ENCODE measurements around the gene COL16A1.

COL16A1 gene

DNA sequence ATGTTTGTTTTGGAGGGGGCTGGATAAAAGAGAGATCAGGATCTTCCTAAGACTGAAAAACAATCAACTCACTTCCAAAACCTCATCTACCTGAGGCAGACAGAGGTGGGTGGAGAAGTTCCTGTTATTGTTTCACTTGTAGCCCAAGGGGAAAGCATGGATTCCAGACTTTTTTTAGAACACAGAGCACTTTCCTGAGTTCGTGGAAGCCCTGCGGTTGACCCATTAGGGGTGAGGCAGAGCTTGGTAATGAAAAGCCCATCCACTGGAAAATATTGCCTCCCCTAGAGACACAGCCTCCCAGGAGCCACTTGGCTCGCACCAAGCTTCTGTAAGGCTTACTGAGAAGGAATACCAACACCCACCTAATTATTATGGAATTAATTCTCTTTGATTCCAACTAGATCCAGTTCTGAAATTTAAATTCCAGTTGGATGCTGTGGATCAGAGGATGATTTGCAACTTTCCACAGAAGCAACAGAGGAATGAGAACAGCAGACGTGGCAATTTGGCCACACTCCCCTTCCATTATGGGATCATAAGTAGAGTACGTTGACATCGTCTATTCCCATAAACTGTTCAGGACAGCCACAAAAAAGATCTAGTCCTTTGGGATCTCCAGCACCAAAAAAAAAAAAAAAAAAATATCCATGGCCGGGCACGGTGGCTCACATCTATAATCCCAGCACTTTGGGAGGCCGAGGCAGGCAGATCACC lies 55.0 kb downstream of the COL16A1 start:
- Histone ChIP-seq H3K9me3 (ENCODE audit: control insufficient read depth, low read depth, low read length) (no peaks in the 10 kb centered on the region), H3K36me3 (ENCODE audit: control insufficient read depth, low read depth, low read length) (no peaks in the 10 kb centered on the region), H3K9ac (ENCODE audit: low read length) (no peak overlapping the region), H3K4me3 (ENCODE audit: low read length) (no peak overlapping the region), H3K27ac (ENCODE audit: low read length) (no peak overlapping the region), H3K4me1 (ENCODE audit: control insufficient read depth, low read depth, low read length) (peaks cover 2% of the 10 kb centered on the region), H3K27me3 (ENCODE audit: control insufficient read depth, insufficient read depth, low read length) (no peaks in the 10 kb centered on the region)

DNA sequence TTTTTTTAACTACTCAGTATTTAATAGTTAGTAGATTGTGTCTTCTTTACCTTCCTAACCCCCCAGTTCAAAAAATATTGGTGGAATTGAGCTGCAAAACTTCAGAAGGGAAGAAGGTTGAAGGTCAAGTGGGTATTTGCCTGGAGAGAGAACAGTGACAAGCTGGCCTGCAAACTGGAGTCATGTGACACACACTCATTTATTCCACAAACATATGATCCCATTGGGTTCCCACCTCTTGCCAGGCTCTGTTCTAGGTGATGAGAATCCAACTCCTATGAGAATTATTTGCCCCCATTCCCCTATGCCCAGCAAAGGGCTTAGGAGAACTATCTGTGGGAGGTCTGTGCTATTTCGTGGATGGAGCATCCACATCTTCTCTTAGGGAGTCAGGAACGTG lies 55.6 kb downstream of the COL16A1 start:
- Histone ChIP-seq H3K9me3 (ENCODE audit: control insufficient read depth, low read depth, low read length) (no peaks in the 10 kb centered on the region), H3K4me1 (ENCODE audit: control insufficient read depth, low read depth, low read length) (peaks cover 6% of the 10 kb centered on the region), H3K36me3 (ENCODE audit: control insufficient read depth, low read depth, low read length) (no peaks in the 10 kb centered on the region), H3K9ac (ENCODE audit: low read length) (no peak overlapping the region), H3K27me3 (ENCODE audit: control insufficient read depth, insufficient read depth, low read length) (no peaks in the 10 kb centered on the region), H3K4me3 (ENCODE audit: low read length) (no peak overlapping the region), H3K27ac (ENCODE audit: low read length) (no peak overlapping the region)

DNA sequence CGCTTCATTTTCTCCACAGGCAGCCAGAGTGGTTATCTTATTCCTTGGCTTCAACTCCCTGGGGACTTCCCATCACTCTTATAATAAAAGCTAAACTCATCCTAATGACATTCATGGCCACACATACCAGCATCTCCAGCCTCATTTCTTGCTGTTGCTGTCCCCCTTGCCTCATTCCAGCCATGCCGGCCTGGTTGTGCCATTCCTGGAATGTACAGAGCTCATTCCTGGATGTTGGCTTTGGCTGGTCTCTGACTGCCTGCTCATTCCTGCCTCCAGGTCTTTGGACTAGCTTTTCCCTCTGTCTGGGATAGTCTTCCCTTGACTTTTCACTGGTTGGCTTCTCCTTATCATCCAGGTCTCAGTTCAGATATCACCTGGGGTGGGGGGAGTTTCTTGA lies 56.7 kb downstream of the COL16A1 start:
- H3K4me1 ChIP-seq (ENCODE audit: control insufficient read depth, low read depth, low read length) = peaks cover 6% of the 10 kb centered on the region
- no peaks in the 10 kb centered on the region for H3K27me3 ChIP-seq (ENCODE audit: control insufficient read depth, insufficient read depth, low read length)
- no peak overlapping the region for H3K4me3 ChIP-seq (ENCODE audit: low read length)
- H3K9ac ChIP-seq (ENCODE audit: low read length) = no peak overlapping the region
- H3K9me3 ChIP-seq (ENCODE audit: control insufficient read depth, low read depth, low read length) = no peaks in the 10 kb centered on the region
- no peak overlapping the region for H3K27ac ChIP-seq (ENCODE audit: low read length)
- H3K36me3 ChIP-seq (ENCODE audit: control insufficient read depth, low read depth, low read length) = no peaks in the 10 kb centered on the region

DNA sequence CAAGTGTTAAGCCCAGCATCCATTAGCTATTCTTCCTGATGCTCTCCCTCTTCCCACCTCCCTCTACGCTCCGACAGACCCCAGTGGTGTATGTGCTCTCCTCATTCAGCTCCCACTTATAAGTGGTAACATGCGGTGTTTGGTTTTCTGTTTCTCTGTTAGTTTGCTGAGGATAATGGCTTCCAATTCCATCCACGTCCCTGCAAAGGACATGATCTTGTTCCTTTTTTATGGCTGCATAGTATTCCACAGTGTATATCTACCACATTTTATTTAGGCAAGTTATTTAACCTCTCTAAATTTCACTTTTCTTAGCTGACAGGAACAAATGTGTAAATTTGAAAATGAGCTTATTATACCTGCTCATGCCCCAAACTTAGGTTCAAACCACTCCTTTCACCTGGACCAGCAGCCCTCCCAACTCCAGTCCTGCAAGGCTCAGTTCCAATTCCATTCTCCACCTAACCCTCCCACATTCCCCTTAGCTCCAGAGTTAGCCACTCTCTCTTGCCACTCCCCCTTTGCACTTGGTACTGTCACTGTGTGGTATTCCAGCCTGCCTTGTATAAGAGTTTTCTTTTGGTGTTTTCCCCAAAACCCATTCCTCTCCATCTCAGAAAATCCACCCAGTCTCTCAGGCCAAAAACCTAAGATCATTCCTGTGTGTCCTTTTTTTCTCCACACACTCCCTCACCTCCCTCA lies 57.4 kb downstream of the COL16A1 start:
- no peaks in the 10 kb centered on the region for H3K36me3 ChIP-seq (ENCODE audit: control insufficient read depth, low read depth, low read length)
- no peak overlapping the region for H3K4me3 ChIP-seq (ENCODE audit: low read length)
- no peaks in the 10 kb centered on the region for H3K27me3 ChIP-seq (ENCODE audit: control insufficient read depth, insufficient read depth, low read length)
- no peak overlapping the region for H3K9ac ChIP-seq (ENCODE audit: low read length)
- no peaks in the 10 kb centered on the region for H3K9me3 ChIP-seq (ENCODE audit: control insufficient read depth, low read depth, low read length)
- H3K4me1 ChIP-seq (ENCODE audit: control insufficient read depth, low read depth, low read length) = peaks cover 6% of the 10 kb centered on the region
- H3K27ac ChIP-seq (ENCODE audit: low read length) = no peak overlapping the region

DNA sequence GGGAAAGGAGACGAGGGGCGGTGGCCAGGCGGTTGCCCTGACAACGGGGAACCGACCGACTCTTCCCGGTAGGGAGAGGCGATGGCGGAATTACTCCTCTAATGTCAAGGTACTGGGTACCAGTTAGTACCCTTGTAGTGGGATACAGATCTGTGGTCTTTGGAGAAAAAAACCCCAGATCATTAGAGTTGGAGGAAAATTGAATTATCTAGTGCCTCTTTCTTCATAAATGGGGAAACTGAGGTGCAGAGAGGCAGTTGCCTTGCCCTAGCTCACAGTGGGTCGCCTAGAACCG lies 58.6 kb downstream of the COL16A1 start:
- no peaks in the 10 kb centered on the region for H3K36me3 ChIP-seq (ENCODE audit: control insufficient read depth, low read depth, low read length)
- no peaks in the 10 kb centered on the region for H3K27me3 ChIP-seq (ENCODE audit: control insufficient read depth, insufficient read depth, low read length)
- no peaks in the 10 kb centered on the region for H3K9me3 ChIP-seq (ENCODE audit: control insufficient read depth, low read depth, low read length)
- H3K27ac ChIP-seq (ENCODE audit: low read length) = peak overlapping the region; percentile 98
- peak overlapping the region; percentile 97 for H3K9ac ChIP-seq (ENCODE audit: low read length)
- H3K4me1 ChIP-seq (ENCODE audit: control insufficient read depth, low read depth, low read length) = peaks cover 6% of the 10 kb centered on the region
- H3K4me3 ChIP-seq (ENCODE audit: low read length) = peak overlapping the region; percentile 98

DNA sequence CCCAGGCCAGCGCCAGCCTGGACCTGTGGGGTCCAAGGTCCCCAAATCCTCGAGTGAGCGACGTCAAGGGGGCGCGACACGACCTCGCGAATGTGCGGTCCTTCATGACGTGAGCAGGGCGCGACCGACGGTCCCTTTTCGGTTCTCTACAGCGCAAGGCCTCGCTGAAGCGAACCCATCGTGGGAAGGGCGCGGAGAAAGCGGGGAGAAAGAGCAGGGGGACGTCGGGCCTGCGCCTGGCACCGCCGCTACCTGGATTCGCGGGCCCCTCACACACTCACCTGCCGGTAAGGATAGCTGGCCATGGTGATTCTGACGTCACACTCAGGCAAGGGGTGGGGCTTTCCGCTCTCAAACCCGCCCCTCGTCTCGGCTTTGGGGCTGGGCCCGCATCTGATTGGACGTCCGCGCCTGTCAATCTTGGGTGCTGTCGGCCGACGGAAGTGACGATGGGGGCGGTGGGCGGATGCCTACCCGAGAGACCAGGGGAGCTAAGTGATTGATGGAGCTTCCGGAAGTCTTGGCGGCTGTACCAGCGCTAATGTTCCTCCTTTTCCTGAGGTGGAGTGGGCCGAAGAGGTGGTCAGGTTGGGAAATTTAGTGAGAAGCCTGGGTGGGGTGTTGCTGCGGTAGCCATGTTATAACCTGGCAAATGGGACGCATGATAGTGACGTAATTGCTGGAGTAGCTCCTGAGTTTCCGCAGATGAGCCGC lies 59.1 kb downstream of the COL16A1 start, which contains the start of gene PEF1:
TSS of gene PEF1 (minus strand) at position 317 of the 714 bp plus-strand sequence. CDS start at position 305, 12 bp downstream.
- peak within 1 kb of the TSS; percentile 98 for H3K27ac ChIP-seq (ENCODE audit: low read length)
- H3K4me1 ChIP-seq (ENCODE audit: control insufficient read depth, low read depth, low read length) = peaks cover 6% of the 10 kb centered on the region
- H3K9ac ChIP-seq (ENCODE audit: low read length) = peak within 1 kb of the TSS; percentile 97
- H3K4me3 ChIP-seq (ENCODE audit: low read length) = peak within 1 kb of the TSS; percentile 98
- no peaks in the 10 kb centered on the region for H3K27me3 ChIP-seq (ENCODE audit: control insufficient read depth, insufficient read depth, low read length)
- no peaks in the 10 kb centered on the region for H3K9me3 ChIP-seq (ENCODE audit: control insufficient read depth, low read depth, low read length)
- no peaks in the 10 kb centered on the region for H3K36me3 ChIP-seq (ENCODE audit: control insufficient read depth, low read depth, low read length)

DNA sequence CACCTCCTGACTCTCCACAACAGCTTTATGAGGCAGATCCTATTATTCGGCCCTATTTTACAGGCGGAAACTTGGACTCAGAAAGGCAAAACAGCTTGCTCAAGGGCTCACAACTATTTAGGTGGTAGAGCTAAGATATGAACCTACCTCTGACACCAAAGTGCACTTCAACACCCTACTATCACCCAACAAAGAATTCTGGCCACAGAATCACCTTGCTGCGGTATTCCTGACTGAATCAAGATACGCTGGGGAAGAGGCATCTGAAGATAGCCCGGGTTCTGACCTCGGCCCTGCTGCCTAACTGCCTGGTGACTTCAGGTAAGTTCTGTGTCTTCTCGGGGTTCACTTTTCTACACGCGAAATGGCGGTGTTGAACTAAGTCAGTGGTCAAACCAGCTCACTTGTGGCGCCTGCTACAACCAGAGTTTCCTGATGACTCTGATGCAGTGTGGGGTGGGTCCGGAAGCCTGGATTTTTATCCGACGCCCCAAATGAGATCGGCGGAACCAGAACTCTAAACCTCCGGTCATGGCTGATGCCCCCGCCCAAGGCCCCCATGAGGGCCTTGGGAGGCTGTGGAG lies 59.7 kb downstream of the COL16A1 start:
- H3K36me3 ChIP-seq (ENCODE audit: control insufficient read depth, low read depth, low read length) = no peaks in the 10 kb centered on the region
- H3K27ac ChIP-seq (ENCODE audit: low read length) = peak overlapping the region; percentile 98
- peak overlapping the region; percentile 98 for H3K4me3 ChIP-seq (ENCODE audit: low read length)
- H3K9ac ChIP-seq (ENCODE audit: low read length) = peak overlapping the region; percentile 97
- H3K4me1 ChIP-seq (ENCODE audit: control insufficient read depth, low read depth, low read length) = peaks cover 6% of the 10 kb centered on the region
- H3K27me3 ChIP-seq (ENCODE audit: control insufficient read depth, insufficient read depth, low read length) = no peaks in the 10 kb centered on the region
- no peaks in the 10 kb centered on the region for H3K9me3 ChIP-seq (ENCODE audit: control insufficient read depth, low read depth, low read length)

DNA sequence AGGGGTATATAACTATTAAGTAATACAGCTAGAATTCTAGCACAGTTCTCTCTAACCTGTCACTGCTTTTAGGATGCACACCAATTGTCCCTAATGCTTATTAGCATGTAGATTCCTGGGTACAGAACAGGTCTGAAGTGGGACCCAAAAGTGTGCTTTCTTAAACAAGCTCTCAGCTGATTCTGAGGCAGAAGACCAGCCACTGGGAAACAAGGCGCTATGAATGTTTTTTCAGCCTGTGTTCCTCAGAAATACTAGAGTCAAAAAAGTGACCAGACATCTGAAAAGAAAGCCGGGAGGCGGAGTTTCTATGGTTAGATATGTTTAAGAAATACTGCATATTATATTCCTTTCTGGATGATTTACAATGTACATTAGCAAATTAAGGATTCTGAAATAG lies 60.9 kb downstream of the COL16A1 start:
- no peak overlapping the region for H3K27ac ChIP-seq (ENCODE audit: low read length)
- no peak overlapping the region for H3K4me3 ChIP-seq (ENCODE audit: low read length)
- H3K4me1 ChIP-seq (ENCODE audit: control insufficient read depth, low read depth, low read length) = peaks cover 6% of the 10 kb centered on the region
- H3K36me3 ChIP-seq (ENCODE audit: control insufficient read depth, low read depth, low read length) = no peaks in the 10 kb centered on the region
- H3K27me3 ChIP-seq (ENCODE audit: control insufficient read depth, insufficient read depth, low read length) = no peaks in the 10 kb centered on the region
- H3K9ac ChIP-seq (ENCODE audit: low read length) = no peak overlapping the region
- H3K9me3 ChIP-seq (ENCODE audit: control insufficient read depth, low read depth, low read length) = no peaks in the 10 kb centered on the region

DNA sequence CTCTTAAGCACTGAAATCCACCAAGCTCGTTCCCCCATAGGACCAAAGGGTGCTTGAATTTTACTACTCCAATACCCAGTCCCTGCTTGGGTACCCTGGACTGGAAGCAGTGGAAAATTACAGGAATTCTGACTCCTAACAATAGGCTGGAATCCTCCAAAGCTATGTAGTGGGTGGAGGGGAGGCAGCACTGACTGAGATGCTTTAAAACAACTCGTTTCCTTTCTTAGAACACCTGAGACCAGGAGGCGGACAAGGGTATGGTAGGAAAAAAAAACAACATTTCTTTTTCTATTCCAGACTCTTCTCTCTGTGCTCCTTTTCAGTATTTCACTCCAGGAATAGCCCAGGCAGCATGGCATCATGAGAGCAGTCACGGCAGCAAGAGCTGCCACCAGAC lies 61.5 kb downstream of the COL16A1 start:
- H3K9me3 ChIP-seq (ENCODE audit: control insufficient read depth, low read depth, low read length) = no peaks in the 10 kb centered on the region
- no peak overlapping the region for H3K9ac ChIP-seq (ENCODE audit: low read length)
- H3K4me1 ChIP-seq (ENCODE audit: control insufficient read depth, low read depth, low read length) = peaks cover 6% of the 10 kb centered on the region
- H3K4me3 ChIP-seq (ENCODE audit: low read length) = no peak overlapping the region
- no peak overlapping the region for H3K27ac ChIP-seq (ENCODE audit: low read length)
- H3K27me3 ChIP-seq (ENCODE audit: control insufficient read depth, insufficient read depth, low read length) = no peaks in the 10 kb centered on the region
- H3K36me3 ChIP-seq (ENCODE audit: control insufficient read depth, low read depth, low read length) = no peaks in the 10 kb centered on the region

DNA sequence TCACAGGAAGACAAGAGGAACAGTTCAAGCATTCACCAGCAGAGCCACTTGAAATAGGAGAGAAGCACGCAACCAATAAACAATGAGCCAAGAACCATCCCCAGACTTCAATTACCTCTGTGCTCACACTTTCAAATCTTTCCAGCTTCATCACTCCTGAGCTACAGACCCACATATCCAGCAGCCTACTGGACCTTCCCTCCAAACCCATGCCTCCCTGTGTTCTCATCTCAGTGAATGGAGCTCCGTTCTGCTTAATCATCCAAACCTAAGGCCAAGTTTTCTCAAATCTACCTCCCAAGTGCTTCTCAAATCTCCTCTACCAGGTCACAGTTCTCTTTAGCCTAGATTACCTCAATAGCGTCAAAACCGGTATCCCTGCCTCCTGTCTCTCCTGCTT lies 62.9 kb downstream of the COL16A1 start:
- no peaks in the 10 kb centered on the region for H3K27me3 ChIP-seq (ENCODE audit: control insufficient read depth, insufficient read depth, low read length)
- H3K4me1 ChIP-seq (ENCODE audit: control insufficient read depth, low read depth, low read length) = peaks cover 6% of the 10 kb centered on the region
- H3K36me3 ChIP-seq (ENCODE audit: control insufficient read depth, low read depth, low read length) = no peaks in the 10 kb centered on the region
- H3K4me3 ChIP-seq (ENCODE audit: low read length) = no peak overlapping the region
- no peak overlapping the region for H3K27ac ChIP-seq (ENCODE audit: low read length)
- no peaks in the 10 kb centered on the region for H3K9me3 ChIP-seq (ENCODE audit: control insufficient read depth, low read depth, low read length)
- no peak overlapping the region for H3K9ac ChIP-seq (ENCODE audit: low read length)

DNA sequence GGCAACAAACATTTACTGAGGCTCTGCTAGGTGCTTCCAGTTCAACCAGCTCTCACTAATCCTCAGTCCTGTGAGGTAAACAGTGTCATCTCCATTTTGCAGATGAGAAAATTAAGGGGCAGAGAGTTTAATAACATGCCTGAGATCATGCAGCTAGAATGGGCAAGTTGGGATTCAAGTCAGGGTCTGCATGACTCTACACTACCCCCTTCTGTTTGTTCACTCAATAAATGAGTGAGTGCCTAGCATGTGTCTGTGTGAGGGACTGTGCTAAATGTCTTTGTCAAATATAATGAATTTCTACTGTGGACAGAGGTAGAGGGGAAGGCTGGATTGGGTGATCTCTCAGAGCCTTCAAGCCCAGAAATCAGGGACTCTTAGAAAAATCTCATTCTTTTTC lies 63.6 kb downstream of the COL16A1 start:
- Histone ChIP-seq H3K27ac (ENCODE audit: low read length) (no peak overlapping the region), H3K36me3 (ENCODE audit: control insufficient read depth, low read depth, low read length) (no peaks in the 10 kb centered on the region), H3K9me3 (ENCODE audit: control insufficient read depth, low read depth, low read length) (no peaks in the 10 kb centered on the region), H3K4me1 (ENCODE audit: control insufficient read depth, low read depth, low read length) (peaks cover 6% of the 10 kb centered on the region), H3K27me3 (ENCODE audit: control insufficient read depth, insufficient read depth, low read length) (no peaks in the 10 kb centered on the region), H3K9ac (ENCODE audit: low read length) (no peak overlapping the region), H3K4me3 (ENCODE audit: low read length) (no peak overlapping the region)

Measured in iPS-18a (cell line).